Head of caudate nucleus (tissue), 42 donors: ENCODE results near the gene MAMDC4.
"Not testable (repeated sequence)": the region's sequence is repeated elsewhere in the genome, so short reads cannot be mapped to it uniquely, and the experiment has no call there.

ENCODE experiments used
- DNase-seq, 42 donors: peaks; one replicate each; pipeline versions ENCODE4 v3.0.0 to v3.0.0-alpha.2; 2020 to 2021; ENCODE audit warnings: mixed read lengths in 7 of 42
- intact Hi-C: fragments of 100-400 bp; cut with DNase I; formaldehyde crosslinking; loops from one replicate; pipeline ENCODE4 v1.15.0; 2022

MAMDC4 gene

DNA sequence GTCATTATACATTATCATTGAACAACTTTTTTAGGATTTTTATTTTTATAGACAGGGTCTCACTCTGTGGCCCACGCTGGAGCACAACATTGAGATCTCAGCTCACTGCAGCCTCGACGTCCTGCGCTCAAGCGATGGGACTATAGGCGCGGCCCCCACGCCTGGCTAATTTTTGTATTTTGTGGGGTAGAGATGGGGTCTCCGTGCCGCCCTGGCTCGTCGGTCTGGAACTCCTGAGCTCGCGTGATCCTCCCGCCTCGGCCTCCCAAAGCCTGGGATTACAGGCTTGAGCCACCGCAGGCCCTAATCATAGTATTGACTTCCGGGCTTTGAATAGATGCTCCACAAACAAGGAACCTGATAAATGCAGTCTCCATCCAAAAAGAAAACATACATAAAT lies 15.3 kb downstream of the MAMDC4 start:
- DNase-seq: no peak

DNA sequence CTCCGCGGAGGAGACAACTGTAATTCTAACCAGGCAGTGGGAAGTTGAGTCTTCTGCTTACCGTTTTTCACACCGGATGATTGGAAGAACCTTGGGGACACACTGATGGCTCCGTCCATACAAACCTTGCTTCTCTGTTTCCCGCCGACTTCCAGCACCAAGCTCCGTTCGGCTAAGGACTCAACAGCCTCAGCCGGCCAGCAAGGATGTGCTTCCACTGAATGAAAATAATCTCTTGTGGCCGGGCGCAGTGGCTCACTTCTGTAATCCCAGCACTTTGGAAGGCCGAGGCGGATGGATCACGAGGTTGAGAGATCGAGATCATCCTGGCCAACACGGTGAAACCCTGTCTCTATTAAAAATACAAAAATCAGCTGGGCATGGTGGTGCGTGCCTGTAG lies 15.8 kb downstream of the MAMDC4 start:
- intact Hi-C loops: no loop called here
- DNase-seq: no peak

More for the DNA sequence above, 15.3 kb downstream of the MAMDC4 start:
- intact Hi-C loops: no loop called here

DNA sequence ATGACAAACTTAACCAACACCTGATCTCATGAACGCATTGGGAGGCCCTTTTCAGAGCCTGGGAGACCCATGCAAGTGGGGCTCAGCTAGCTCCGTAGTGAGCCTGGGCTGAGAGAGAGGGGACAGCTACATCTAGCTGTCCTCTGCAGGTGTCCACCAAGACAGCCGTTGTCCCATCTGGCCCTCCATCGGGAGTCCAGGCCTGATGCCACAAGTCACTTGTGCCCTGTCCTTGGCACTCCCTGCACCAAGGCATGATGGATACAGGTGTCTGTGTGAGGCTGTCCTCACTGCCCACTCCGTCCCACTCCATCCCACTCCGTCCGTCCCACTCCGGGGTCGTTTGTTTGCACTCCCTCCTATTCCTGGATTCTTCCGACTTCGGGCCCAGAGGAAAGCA lies 16.5 kb downstream of the MAMDC4 start:
- DNase-seq: no peak
- intact Hi-C loops: no loop called here

DNA sequence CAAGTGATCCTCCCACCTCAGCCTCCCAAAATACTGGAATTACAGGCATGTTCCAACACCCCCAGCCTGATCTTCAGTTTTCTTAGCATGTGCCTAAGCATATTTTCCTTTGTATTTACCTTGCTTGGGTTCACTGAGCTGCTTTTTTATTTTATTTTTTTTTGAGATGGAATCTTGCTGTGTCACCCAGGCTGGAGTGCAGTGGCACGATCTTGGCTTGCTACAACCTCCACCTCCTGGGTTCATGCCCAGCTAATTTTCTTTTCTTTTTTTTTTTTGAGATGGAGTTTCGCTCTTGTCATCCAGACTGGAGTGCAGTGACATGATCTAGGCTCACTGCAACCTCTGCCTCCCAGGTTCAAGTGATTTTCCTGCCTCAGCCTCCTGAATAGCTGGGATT lies 17.5 kb downstream of the MAMDC4 start:
- DNase-seq, intact Hi-C loops: not testable (repeated sequence)

DNA sequence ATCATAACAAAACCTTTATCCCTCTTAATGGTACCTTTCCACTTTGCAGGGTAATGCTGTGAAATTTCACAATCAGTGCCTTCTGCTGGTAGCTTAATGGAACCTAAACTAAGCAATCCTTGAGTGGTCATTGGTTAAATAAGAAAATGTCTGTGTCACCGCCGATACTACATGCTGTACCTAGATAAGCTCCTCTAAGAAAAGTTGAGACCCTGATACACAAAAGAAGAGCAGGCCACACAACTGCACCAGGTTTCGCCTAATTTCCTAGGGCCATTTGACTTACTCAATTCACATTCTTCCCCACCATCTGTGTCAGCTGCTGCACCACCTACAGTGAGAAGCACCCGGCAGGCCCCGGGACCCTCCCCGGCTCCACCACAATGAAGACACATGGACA lies 23.0 kb downstream of the MAMDC4 start:
- no peak for DNase-seq
- intact Hi-C loops: no loop called here

DNA sequence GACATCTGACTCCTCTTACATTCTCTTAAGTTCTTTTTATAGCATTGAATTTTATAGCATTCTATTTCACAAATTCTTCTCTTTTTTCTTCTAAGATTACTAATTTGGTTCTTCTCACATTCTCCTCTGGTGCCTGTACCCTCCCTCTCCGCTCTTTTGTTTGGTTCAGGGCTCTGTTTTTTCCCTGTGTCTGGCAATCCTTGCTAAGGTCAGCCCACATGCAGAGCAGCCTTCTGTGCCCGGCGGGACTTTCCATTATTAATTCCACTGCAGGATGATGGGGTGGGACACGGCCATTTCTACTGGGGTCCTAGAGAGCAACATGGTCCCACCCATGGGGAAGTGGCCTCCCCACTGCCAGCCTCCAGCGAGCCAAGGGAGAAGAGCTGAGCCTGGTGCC lies 24.3 kb downstream of the MAMDC4 start:
- intact Hi-C loops: no loop called here
- no peak for DNase-seq

DNA sequence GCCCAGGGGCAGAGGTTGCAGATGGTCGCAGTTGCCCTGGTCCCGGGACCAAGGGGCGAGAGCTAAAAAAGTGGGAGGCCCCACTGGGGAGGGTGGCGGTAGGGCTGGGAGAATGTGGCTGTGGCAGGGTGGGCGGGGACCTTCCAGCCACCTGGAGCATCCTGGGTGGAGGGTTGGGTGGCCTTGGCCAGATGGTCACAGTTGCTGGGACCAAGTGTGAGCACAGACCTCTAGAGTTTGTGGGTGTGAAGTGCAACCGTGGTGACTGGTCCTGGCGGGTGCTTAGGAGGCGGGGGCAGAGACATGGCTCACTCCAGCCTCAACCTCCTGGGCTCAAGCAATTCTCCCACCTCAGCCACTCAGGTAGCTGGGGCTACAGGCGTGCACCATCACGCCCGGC lies 28.5 kb downstream of the MAMDC4 start:
- no peak for DNase-seq
- intact Hi-C loops: loop anchor here (10.0 kb wide), 1 partner anchor 64 kb away; the partner anchor contains the start of genes C8G and FBXW5

DNA sequence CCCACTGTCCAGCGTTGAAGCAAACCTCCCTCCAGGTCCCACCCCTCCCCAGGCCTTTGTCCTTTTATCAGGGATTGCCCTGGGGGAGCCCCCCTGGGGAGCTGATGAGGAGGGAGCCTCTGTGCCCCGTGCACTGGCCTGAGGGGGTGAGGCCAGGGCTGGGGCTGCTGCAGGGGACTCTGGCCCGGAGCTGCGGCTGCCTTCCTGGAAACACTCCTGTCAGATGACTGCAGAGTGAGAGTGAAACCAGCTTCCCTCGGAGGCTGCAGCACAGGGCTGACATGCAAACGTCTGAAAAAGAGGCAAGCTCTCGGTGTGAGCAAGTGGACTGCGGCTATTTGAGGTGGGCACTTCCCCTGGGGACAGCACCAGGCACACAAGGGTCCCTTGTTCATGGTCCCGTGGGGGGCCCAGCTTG lies 29.6 kb downstream of the MAMDC4 start:
- intact Hi-C loops: loop anchor here (10.0 kb wide), 1 partner anchor 63 kb away; the partner anchor contains the start of genes C8G and FBXW5
- peak in 6 of 42 donors; percentile 11 to 35 (median 24) for DNase-seq

DNA sequence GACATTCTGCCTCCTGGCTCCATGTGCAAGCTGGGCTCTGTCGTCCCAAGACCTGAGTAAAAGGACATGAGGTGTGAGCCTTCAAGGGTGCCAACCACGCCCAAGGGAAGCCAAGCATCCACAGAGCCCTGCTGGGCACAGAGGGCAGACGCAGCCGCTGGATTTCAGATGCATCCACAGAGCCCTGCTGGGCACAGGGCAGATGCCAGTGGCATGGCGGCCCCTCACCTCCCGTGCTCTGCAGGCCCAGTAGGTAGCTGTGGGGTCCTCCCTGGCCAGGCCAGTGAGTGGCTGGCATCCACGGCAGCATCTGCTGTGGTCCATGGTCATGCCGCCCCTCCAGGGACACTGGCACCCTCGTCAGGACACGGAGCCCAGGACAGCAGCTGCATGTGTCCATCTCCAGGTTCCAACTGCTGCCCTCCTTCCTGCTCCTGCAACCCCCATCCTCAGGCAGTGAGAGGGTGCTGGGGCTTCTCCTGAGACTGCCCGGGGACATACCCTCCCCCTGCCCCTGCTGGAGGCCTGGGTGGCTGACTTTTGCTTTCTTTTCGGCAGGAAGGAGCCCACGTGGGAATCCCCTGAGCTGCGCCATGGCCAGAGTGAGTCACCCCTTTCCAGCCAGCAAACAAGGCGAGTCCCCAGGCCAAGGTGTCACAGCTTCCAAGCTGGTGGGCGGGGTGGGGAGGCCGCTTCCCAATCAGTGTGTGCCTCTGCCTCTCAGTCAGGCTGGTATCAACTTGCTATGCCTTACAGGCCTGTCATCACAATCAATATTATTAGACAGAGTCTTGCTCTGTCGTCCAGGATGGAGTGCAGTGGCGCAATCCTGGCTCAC lies 30.2 kb downstream of the MAMDC4 start:
- peak in 2 of 42 donors; percentile 26 to 34 for DNase-seq
- intact Hi-C loops: loop anchor here (10.0 kb wide), 1 partner anchor 62 kb away; the partner anchor contains the start of genes C8G and FBXW5

DNA sequence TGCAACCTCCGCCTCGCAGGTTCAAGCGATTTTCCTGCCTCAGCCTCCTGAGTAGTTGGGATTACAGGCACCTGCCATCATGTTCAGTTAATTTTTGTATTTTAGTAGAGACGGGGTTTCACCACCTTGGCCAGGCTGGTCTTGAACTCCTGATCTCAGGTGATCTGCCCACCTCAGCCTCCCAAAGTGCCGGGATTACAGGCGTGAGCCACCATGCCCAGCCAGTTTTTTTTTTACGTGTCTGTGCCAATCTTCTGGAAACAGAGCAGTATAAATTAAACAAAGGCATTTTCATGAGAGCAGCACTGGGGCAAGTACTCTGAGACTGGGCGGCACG lies 30.8 kb downstream of the MAMDC4 start:
- not testable (repeated sequence) for DNase-seq
- intact Hi-C loops: loop anchor here (10.0 kb wide), 1 partner anchor 62 kb away; the partner anchor contains the start of genes C8G and FBXW5

DNA sequence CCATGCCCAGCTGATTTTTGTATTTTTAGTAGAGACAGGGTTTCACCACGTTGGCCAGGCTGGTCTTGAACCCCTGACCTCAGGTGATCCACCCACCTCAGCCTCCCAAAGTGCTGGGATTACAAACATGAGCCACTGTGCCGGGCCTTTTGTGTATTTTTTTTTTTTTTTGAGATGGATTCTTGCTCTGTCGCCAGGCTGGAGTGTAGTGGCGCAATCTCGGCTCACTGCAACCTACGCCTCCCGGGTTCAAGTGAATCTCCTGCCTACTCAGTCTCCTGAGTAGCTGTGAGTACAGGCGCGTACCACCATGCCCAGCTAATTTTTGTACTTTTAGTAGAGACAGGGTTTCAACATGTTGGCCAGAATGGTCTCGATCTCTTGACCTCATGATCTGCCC lies 31.5 kb downstream of the MAMDC4 start:
- DNase-seq: not testable (repeated sequence)
- intact Hi-C loops: loop anchor here (10.0 kb wide), 1 partner anchor 61 kb away; the partner anchor contains the start of genes C8G and FBXW5

DNA sequence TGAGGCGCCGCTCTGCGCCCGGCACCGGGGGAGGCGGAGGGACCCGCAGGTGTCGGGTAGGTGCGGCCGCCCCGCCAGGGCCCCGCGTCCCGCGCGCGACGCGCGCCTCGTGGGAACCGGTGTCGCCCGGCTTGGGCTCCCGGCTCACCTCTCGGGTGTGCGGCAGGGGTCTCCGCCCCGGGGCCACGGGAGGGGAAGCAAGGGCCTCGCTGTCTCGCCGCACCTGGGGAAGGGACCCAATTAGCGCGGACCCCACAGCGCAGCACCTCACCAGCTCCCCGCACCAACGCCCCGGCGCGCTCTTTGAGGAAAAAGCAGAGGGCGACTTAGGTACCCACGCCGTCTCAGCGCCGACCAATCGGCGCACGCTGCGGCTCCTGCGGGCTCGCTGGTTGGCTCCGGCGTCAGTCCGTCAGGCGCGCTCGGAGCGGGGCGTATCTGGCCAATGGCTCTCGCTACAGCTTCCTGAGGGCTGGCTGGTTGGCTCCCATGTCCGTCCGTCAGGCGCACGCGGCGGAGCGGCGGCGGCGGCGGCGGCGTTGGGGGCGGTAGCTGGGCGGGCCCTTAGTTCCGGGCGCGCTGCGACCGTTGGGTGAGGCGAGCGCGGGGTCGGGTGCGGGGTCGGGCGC lies 33.9 kb downstream of the MAMDC4 start, which contains the start of gene TRAF2:
TRAF2 (plus strand) TSS at position 567 of the 629 bp plus-strand sequence. CDS start 12,225 bp downstream, outside the sequence.
- intact Hi-C loops: loop anchor here (10.0 kb wide), 1 partner anchor 59 kb away; the partner anchor contains the start of genes C8G and FBXW5
- DNase-seq: peak; percentile 95 to 100 (median 99)

DNA sequence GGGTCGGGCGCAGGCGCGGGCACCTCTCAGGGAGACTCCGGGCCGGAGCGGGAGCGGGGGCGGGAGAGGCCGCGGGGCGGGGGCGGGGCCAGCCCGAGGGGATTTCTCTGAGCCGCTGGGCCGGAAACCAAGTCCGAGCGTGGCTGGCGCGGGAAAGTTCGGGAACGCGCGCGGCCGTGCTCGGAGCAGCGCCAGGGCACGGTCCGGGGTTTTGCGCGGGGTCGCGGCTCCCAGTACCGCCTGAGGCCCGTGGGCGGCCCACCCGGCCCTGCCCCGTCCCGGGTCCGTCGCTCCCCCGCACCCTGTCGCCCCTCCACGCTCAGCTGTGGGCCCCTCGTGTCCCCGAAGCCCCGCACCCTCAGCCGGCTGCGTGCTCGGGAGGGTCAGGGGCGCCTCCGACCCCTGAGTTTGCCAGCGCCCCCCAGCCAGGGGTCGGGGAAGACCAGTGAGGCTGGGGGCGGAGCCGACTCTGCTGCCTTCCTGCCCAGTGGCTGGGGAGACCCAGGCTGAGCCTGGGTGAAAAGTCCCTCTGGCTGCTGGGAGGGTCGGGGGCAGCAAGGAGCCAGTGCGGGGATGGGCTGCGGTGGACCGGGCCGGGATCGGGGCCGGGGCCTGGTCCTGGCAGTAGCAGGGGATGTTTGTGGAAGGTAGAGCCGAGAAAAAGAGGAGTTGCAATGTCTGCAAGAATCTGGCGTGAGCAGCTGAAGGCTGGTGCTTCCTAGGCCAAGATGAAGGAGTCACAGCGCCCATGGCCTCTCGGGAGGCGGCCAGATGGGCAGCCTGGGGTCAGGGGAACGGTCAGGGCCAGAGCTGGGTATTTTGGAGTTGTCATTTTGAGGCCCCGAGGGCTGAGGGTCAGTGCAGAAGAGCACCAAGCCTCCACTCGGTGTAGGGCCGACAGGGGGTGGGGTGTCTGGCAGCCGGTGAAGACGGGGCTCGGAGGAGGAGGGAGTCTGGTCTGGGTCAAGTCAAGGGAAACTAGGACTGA lies 34.8 kb downstream of the MAMDC4 start:
- peak in 3 of 42 donors; percentile 18 to 35 (median 23) for DNase-seq
- intact Hi-C loops: loop anchor here (10.0 kb wide), 1 partner anchor 58 kb away; the partner anchor contains the start of genes C8G and FBXW5

DNA sequence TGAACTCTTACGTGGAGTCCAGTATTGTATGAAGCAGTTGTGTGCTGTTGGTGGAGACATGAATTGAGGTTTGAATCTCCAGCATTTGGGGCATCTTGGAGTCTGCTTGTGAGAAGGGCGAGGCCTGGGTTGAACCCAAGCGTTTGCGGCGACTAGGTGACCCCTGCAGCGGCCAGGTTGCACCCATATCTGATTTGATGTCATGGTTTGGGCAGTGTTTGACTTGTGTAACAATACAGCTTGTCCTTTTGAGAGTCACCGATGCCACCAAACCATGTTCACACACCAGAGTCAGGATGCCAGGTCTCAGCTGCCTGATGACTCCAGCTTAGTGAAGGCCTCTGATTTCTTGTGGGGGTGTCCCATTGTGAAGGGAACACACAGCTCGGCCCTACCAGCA lies 36.3 kb downstream of the MAMDC4 start:
- DNase-seq: no peak
- intact Hi-C loops: loop anchor here (10.0 kb wide), 1 partner anchor 56 kb away; the partner anchor contains the start of genes C8G and FBXW5

DNA sequence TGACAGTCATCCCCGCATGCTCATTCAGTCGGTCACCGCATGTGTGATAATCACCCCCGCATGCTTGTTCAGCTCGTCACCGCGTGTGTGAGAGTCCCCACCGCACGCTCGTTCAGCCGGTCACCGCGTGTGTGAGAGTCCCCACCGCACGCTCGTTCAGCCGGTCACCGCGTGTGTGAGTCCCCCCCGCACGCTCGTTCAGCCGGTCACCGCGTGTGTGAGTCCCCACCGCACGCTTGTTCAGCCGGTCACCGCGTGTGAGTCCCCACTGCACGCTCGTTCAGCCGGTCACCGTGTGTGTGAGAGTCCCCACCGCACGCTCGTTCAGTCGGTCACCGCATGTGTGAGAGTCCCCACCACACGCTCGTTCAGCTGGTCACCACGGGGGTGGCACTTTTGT lies 37.7 kb downstream of the MAMDC4 start:
- no peak for DNase-seq
- intact Hi-C loops: loop anchor here (10.0 kb wide), 1 partner anchor 55 kb away; the partner anchor contains the start of genes C8G and FBXW5

DNA sequence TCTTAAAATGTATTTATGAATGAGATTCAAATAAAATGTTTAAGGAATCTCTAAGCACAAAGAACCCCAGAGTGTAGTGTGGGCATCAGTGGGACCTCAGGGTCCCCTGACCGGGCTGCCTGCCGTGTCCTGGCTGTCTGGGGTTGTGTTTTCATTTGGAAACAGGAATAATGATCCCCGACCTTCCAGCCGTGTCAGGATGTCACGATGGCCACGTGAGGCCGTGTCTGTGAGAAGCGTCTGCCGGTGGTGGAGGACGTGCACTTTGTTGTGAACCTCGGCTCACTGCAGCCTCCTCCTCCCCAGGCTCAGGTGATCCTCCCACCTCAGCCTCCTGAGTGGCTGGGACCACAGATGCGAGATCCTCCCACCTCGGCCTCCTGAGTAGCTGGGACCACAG lies 38.5 kb downstream of the MAMDC4 start:
- intact Hi-C loops: no loop called here

DNA sequence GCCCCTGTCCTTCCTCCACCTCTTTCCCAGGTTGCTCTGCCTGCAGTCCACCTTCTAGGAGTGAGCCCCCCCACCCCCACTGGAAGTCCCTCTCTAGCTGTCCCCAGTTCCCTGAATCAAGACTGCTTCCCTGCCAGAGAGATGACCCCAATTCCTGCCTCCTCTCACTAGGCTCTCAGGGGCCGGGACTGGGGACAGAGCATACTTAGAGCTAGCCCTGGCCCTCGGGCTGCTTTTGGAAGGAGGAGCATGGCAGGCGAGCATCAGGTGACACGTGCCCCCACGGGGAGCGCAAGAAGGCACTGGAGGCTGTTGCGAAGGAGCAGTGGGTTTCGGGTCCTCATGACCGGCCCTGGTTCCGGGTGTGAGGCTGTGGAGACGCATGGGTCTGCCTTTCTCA lies 43.9 kb downstream of the MAMDC4 start:
- intact Hi-C loops: no loop called here
- no peak for DNase-seq

More for the DNA sequence above, 38.5 kb downstream of the MAMDC4 start:
- no peak for DNase-seq

DNA sequence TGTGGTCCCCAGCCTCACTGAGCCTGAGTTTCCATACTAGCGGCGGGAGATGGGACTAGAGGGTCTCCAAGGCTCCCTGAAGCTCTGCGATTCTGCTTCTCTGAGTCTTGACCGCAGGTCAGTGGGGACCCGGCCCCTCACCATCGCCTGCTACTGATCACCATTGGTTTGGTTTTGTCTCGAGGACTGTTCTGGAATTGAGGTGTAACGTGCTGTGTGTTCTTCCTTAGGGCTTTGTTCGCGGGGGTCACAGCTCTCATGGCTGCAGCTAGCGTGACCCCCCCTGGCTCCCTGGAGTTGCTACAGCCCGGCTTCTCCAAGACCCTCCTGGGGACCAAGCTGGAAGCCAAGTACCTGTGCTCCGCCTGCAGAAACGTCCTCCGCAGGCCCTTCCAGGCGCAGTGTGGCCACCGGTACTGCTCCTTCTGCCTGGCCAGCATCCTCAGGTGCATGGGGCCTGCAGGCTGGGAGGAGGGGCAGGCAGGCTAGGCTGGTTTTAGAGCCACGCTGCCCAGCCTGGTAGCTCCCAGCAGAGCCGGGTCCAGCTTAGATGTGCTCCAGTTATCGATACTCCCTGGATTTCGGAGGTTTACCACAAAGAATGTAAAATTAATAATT lies 46.4 kb downstream of the MAMDC4 start:
- DNase-seq: no peak
- intact Hi-C loops: no loop called here
